Hindlimb muscle (tissue), 1 donor: ENCODE measurements around the gene GNPDA2. TPM values are rescaled to one million over a fixed set of nuclear protein-coding genes. Genes with fewer than 3 reads are reported as not detected.
"Not testable (repeated sequence)": the region's sequence is repeated elsewhere in the genome, so short reads cannot be mapped to it uniquely, and the experiment has no call there.

ENCODE experiments used
- DNase-seq: peaks from one replicate; pipeline ENCODE4 v3.0.0-alpha.2; 2013
- polyA plus RNA-seq: library from polyadenylated mRNA; unstranded; fragments of 120-200 nt; gene quantifications from one replicate; pipeline ENCODE4 v1.2.1, GENCODE V29; 2013; ENCODE audit not compliant: insufficient read length

The GNPDA2 gene
- polyA plus RNA-seq, result 17.6 TPM

DNA sequence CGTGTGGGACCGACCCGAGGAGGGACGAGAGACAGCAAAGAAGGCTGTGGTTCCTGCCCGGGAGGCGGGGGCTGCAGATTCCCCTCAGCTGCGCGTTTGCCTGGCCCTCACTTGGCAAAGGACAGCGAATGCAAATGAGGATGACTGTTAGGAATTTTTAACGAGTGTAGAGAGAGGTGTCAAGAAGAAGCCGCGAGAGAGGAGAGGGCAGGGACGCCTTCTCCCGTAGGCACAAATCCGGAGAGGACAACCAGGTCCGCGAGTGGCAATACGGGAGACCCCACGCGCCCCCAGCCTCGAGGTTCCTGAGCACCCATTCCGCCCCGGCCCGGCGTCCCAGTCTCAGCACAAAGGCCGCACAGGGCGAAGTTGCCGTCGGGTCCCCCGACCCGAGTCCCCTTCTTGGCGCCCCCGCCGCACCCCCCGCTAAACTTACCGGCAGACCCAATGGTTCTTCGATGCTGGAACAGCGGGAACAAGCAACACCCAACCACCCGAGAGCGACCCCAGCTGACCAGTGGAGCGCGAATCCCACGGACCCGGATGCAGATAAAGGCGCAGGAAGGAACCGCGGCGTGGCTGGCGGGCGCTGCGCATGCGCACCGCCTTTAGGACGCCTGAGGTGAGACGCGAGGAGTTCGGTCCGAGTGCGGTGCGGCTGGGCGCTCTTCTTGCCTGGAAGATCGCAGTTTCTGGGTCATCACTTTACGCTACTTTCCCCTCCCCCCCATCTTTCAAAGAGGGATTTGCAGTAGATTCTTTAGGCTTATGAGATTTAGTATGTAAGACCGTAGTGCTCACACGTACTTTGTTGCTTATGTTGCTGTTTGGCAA lies at the start of gene GNPDA2:
Gene GNPDA2 (minus strand): TSS at position 519 of the 834 bp plus-strand sequence. CDS start 4,349 bp downstream, outside the sequence.
- peak; percentile 94 for DNase-seq

DNA sequence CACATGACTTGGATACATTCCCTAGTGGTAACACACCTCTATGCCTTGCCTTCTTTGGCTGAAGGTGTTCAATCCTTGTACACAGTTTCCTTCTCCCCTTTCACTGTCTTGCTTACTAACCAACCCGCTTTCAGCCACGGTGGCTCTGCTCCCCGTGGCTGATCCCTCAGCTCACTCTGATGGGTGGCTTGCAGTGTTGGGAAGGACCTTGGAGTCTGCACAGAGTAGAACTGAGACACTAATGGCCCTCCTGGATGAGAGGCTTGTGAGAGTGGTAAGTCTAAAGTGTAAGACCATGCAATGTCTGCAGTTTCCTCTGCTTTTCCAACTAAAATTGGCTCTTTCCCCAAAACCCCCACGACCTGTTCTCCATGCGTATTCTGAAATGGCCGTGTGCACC lies 46.0 kb upstream of the GNPDA2 start:
- DNase-seq, result no peak

DNA sequence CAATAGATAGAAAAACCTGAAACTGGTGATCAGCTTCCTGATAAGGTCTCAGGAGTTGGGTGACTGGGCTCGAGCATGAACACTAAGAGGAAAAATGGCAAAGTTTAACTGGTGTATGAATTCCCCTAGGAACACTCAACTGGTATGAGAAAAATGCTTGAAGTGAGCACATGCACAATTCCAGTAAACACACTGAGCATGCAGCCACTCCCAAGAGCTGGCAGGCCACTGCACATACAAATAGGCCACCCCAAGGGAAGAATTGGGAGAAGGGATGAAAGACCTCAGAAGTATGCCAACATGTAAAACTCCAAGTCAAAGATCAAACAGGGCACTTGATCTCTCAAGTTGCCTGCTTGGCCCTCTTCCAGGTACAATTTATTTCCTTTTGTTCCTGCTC lies 45.4 kb upstream of the GNPDA2 start:
- DNase-seq, result no peak

DNA sequence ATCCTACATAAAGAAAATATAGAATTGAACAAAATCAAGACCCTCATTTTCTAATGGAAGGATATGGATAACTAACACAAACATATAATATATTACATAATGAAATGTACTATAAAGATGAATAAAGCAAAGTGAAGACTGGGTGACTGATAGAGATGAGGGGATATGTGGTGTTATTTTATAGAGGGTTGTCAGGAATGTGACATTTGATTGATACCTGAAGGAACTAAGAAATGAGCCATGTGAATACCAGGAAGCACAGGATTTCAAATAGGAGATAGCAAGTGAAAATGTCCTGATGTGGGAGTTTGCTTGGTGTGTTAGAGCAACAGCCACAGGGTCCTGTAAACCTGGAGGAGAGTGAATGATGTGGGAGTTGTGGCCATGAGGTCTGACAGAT lies 40.1 kb upstream of the GNPDA2 start:
- no peak for DNase-seq

DNA sequence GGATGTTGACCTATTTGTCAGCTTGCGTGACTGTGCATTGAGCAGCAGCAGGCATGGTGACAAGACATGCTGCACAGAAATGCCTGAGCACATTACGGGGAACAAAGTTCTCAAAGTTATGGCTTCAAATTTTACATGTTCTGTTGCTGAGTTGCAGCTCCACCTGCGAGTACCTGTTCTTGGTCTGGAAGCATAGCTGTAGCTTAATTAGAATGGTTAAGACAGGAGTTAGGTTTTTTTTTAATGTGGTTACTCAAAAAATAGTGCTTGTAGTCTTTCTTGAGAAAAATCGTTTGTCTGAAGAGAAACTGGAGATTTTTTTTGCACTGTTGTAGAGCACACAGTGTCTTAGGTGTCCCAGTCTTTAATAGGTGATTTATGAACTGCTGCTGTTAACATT lies 38.8 kb upstream of the GNPDA2 start:
- DNase-seq, result no peak

DNA sequence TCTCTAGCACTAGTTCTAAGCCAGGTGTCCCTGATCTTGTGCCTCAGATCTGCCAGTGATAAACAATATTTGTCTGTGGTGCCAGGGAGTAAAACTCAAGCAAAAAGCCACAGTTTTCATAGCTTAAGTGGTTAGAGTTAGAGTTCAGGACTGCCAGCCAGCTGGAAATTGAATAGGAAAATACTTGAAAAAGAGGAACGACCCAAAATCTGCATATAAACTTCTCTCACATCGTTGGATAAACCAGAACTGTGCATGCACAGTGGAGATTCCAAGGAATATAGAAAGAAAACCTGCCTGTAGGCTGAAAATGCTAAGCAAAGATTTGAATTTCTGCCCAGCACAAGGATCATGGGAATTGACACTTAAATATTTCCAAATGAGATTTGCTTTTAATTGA lies 35.0 kb upstream of the GNPDA2 start:
- peak; percentile 46 for DNase-seq

DNA sequence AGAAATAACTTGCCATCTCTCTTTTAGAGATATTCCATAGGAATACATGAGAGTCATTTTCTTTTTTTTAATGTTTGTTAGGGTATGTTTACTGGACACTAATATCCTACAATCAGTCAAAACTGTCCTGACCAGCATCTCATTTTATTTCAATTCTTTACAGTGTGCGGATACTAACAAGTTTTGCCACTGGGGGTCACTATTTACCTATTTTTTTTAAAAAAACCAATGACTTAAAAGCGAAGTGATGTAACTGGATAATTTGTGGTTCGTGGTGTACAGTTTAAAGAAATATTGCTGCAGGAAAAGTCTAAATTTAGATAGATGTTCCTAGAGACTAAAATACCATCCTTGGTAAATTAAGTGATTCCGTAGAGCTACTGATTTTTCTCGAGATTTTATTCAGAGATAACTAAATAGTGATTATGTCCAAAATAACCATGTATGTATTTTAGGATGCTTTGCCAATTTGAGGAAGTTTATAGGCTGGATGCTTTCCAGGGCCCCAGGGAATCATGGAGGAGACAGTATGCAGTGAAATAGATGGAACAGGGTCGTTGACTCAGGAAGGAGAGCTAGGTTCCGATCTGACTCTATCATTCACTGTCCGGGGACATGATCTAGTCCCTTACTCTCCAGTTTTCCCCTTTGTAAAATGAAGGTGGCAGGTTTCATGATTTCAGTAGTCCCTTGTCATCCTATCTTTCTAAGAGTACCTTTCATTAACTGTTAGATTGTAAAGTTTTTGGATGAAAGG lies 34.0 kb upstream of the GNPDA2 start:
- peak; percentile 29 for DNase-seq

DNA sequence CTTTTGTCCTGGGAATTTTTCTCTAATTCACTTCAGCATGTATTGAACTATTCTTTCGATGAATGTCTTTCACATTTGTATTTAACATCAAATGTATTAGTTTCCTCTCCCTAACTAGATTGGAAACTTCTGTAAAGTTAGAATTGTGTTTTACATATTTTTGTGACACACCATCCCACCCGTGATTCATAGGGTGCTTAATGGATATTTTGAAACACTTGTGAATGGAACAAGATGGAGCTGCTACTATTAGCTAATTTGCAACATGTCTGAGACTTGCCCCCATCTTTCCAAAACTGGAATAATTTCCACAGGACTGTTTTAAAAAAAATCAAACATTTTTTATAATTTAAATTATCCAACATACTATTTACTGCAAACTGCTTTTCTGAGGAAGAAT lies 30.2 kb upstream of the GNPDA2 start:
- DNase-seq, result no peak

DNA sequence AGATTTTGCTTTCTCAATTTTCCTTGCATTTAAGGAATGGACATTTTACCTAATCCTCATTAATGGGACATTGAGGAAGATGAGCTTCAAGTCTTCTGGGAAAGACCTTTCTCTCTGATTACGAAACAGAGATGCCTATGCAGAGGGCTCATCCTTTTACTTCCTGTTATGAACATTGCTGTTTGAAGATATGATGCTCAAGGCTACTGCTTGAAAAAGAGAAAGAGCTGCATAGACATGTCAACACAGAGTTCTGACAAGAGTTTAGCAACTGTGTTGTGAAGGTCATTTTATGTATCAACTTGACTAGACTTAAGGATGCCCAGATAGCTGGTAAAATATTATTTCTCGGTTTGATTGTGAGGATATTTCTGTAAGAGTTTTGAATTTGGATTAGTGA lies 13.8 kb upstream of the GNPDA2 start:
- no peak for DNase-seq

DNA sequence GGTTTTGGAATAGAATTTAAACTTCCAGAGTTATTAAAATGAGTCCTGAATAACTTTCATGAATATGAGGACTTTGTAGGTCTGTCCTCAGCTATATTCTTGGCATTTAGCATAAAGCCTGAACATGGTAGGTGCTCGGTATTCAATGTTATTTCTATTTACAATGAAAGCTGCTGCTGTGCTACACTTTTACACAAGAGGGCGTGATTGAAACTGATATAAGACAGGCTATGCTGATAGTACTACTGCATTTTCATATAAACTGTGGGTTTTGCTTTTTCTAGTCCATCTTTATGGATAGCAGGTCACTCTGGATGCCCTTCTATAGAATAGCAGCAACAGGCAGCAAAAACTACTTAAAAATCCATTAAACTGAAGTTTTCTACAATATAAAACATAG lies 12.3 kb upstream of the GNPDA2 start:
- no peak for DNase-seq

DNA sequence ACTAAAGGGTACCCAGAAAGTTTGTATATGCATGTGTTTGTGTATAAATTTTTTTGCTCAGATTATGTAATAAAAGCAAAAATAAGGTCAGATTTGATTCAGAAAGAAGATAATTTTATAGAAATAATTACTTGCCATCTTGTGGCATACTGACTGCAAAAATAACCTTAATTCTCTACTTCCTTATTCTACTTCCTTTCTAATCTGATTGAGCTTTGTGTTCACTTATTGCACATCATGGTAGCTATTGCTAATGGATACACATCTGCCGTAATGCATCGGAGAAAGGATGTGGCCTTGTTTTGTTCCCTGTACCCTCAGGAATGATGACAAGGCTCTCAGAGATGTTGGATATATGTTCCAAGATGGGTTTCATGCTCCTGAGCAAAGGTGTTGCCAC lies 10.5 kb upstream of the GNPDA2 start:
- DNase-seq, result no peak

DNA sequence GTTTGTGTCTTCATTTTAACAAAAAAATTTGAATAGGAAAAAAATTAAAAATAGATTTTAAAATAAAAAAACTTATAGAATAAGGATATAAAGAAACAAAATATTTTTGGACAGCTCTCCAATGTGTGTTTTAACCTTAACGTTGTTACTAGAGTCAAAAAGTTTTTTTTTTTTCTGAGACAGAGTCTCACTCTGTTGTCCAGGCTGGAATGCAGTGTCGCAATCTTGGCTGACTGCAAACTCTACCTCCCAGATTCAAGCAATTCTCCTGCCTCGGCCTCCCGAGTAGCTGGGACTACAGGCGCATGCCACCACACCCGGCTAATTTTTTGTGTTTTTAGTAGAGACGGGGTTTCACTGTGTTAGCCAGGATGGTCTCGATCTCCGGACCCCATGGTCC lies 2.3 kb upstream of the GNPDA2 start:
- not testable (repeated sequence) for DNase-seq

DNA sequence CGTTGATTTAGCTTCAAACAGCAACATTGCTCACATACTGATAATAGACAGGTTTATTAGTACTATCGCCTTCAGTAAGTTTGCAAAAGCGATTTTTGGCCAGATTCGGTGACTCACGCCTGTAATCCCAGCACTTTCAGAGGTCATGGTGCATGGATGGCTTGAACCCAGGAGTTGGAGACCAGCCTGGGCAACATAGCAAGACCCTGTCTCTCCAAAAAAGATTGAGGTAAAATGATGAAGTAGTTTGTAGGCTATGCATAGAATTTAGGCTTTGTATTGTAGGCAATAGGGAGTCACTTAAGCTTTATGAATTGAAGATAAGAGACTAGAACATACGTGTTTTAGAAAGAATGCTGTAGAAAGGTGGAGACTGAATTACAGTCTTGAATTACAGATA lies 1.1 kb upstream of the GNPDA2 start:
- DNase-seq, result no peak

DNA sequence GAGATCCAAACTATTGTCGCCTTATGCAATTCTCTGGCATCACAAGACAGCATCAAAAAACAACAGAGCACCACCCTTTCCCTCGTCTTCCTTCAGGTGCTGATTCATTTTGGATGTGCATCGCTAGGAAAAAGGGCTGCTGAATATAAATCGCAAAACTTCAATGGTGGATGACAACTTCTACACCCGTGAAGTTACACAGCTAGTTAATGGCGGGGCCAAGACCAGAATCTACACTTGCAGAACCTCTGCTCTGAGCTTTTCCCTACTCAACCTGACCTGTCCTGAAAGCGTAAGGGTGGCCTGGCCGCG lies 674 bp downstream of the GNPDA2 start:
- DNase-seq, result no peak

DNA sequence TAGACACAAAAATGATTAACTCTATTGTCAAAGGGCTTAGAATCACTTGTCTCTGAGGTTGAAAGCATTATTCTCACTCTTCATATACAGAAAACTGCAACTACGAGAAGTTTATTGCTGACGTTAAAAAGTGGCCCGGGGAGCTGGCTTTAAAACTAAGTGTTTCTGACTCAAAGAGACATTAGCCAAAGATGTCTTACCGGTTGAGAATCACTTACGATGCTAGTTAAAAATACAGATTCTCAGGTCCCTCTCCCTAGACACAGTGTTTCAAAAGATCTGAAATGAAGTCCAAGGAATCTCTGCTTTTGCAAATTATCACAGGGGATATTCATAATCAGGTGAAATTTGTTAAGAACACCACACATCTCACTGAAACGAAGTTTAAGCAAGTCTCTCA lies 1.2 kb downstream of the GNPDA2 start:
- no peak for DNase-seq

DNA sequence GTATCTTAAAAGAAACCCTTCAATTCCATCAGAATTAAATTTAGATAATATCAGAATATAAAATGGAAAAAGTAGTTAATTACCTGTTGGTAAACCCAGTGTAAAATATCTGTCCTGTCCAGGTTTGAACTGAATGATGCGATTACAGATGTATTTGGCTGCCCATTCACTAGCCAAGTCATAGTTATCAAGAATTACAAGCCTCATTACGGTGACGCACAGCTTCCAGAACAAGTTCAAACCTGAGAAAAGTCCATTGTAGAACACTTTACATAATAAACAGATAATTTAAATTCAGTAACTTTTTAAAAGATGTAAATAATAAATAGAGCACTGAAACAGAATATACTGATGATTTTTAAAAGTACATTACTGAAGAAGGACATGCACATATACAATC lies 4.4 kb downstream of the GNPDA2 start:
- DNase-seq, result no peak

DNA sequence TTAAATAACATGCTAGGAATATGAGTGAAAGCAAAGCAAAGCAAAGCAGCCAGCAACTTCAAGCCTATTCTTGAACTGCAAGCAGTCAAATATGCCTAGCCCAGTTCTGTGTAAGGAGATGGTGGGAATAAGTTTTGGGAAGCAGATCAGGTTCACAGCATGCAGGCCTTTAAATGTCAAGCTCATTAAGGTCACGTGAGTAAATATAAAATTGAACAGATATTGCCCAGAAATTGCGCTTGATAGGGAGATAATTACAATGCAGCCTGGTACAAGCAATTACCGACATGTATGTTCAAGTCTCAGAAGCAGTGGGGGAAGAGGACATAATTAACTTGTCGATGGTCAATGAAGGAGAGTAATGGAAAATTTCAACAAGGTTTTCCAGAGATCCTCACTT lies 6.0 kb downstream of the GNPDA2 start:
- DNase-seq, result no peak

DNA sequence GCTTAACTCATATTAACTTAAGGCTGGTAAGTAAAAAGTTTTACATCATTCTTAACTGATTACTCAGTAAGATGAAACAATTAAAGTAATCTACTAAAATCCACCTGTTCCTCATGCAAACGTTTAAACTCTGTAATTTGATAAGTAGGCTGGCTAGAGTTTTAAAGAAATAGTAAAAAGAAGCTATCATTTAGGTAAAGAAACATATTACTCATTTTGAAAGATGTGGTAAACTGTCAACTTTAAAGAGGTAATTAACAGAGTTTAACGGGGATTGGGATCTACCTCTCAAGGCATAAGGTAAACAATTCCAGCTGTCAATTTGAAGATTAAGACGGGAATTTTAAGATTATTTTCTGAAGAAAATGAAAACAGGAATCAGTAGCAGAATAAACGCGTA lies 9.8 kb downstream of the GNPDA2 start:
- DNase-seq, result no peak

DNA sequence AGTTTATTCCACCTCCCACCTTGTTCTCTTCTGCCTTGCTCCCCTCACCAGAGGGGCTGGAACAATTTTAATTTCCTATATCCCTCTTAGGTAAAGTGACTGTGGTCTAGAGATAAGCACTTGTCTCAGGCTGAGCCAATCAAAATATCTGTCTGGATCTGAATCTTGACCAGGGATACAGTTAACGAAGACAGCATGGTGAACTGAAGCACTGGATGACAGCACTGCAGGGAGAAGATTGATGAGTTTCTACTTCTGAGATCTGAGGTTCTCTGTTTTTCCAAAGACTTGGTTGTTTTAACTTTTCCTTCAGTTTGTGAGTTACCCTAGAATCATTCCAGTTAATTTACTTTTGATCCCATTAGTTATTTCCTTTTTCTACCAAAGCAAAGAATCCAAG lies 13.2 kb downstream of the GNPDA2 start:
- DNase-seq, result no peak

DNA sequence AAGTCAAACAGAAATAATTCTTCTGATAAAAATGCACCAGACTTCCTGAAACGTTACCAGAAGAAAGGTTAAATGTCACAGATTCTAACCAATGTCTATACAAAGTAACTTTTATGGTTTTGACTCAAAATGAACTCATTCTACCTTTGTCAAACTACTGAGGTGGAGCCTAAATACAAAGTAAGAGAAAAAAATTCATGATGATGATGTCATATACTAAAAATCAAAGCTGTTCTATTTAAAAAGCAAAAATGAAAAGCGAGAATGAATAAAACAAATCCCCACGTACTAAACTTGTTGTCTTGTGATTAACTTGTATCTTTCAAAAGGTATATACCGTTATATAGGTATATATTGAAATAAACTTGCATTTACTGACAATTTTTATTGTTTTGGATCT lies 21.7 kb downstream of the GNPDA2 start:
- no peak for DNase-seq

DNA sequence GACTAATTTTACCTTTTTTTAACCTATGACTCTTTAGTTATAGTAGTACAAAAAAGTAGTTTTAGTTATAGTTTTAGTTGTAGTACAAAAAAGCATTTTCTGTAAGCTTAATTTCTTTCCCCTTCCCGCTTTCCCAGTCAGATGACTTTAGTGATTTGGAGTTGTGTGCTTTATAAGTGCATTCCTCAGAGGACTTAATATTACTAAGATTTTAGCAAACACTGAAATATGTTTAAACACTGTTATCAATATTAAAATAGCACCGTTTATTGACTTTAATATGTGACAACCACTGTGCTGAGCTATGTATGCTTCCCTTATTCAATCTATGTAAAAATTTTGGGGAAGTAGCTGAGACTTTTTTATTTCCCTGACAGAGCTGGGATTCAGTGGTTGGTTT lies 25.3 kb downstream of the GNPDA2 start:
- DNase-seq, result no peak

DNA sequence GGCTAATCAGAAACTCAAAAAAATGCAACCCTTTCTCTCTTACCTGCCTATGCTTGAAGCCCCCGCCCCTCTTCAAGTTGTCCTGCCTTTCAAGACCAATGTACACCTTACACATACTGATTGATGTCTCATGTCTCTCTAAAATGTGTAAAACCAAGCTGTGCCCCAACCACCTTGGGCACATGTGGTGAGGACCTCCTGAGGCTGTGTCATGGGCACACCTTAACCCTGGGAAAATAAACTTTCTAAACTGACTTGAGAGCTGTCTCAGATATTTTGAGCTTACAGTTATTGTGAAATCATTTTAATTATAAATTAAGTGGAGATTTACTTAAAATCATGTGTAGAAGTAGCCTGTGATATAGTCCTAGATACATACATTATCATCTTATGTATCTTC lies 25.9 kb downstream of the GNPDA2 start:
- DNase-seq, result no peak

DNA sequence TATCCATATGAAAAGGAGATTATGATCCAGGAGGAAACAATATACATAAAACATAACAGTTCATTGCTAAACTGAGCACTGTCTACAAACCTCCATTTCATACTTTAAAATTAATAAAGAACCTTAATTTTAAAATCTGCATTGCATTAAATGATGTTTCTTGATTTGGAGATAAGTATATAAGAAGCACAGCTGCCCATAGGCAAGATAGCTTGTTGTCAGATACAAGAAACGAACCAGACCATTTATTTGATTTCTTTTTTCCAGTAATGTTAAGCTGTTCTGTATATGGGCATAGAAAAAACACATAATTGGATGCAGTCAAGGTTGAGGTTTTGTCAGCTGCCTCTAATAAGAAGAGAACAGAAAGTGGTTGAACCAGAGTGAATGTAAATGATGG lies 41.7 kb downstream of the GNPDA2 start:
- DNase-seq, result no peak

DNA sequence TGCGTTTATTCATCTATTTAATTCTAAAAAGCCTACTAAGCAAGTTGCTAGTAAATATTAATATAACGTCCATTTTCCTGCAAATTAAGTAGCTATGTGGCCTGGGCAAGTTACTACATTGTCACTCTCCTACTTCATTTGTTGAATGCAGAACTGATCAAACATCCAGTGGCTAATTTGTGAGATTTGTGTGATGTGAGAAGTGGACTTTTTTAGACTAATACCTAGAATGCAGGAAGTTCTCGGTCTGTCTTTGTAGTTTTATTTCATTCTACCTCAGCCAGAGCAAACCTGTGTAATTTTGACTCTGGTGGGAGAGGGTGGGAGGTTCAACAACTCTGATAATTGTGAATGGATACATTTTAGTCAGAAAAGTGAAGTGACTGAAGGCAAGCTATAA lies 47.3 kb downstream of the GNPDA2 start:
- peak; percentile 5 for DNase-seq
